MV-4-11 (cell line): ENCODE measurements around the gene SLC19A2.
"Not testable (repeated sequence)": the region's sequence is repeated elsewhere in the genome, so short reads cannot be mapped to it uniquely, and the experiment has no call there.

ENCODE experiments used
- DNase-seq: peaks from one replicate; lab custom pipeline; 2025; lab: John Stamatoyannopoulos, UW

Gene SLC19A2, protein sequence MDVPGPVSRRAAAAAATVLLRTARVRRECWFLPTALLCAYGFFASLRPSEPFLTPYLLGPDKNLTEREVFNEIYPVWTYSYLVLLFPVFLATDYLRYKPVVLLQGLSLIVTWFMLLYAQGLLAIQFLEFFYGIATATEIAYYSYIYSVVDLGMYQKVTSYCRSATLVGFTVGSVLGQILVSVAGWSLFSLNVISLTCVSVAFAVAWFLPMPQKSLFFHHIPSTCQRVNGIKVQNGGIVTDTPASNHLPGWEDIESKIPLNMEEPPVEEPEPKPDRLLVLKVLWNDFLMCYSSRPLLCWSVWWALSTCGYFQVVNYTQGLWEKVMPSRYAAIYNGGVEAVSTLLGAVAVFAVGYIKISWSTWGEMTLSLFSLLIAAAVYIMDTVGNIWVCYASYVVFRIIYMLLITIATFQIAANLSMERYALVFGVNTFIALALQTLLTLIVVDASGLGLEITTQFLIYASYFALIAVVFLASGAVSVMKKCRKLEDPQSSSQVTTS

GRCh38 chr1:169485431-169486280, at the start of gene SLC19A2:
Gene SLC19A2, minus strand, starts transcription at chr1:169485944. Its CDS starts 178 bp downstream, at chr1:169485766.
- peak; percentile 98 for DNase-seq

- DNase-seq = no peak
Observed at GRCh38 chr1:169534653-169535052, 48.9 kb upstream of the SLC19A2 start.

GRCh38 chr1:169533528-169534190, 47.9 kb upstream of the SLC19A2 start:
- not testable (repeated sequence) for DNase-seq

- DNase-seq = no peak
Observed at GRCh38 chr1:169530448-169530847, 44.7 kb upstream of the SLC19A2 start.

DNA sequence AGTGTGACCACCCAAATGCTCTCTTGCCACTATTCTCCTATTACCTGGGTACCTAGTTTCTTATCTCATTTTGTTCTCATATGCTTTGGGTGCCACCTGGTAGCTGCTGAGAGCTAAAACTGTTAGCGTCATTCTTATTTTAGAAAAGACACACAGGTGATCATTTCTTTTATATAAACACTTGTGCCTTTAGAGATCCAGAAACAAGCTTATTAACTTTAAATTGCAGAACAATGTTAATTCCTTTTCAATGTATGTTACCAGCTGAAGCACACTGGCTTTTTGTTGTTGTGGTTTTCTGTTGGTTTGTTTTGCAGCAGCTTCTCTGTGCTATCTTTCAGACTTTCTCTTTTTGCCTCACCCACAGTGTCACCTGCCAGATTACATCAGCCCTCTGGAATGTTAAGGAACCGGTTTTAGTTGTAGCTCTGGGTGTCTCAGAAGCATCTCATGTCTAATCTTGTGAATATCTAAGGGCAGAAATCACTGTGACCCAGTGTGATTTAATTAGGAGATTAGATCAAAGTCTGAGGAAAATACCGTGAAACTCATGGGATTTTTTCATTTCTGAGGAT, 43.4 kb upstream of the SLC19A2 start:
- DNase-seq = no peak

DNA sequence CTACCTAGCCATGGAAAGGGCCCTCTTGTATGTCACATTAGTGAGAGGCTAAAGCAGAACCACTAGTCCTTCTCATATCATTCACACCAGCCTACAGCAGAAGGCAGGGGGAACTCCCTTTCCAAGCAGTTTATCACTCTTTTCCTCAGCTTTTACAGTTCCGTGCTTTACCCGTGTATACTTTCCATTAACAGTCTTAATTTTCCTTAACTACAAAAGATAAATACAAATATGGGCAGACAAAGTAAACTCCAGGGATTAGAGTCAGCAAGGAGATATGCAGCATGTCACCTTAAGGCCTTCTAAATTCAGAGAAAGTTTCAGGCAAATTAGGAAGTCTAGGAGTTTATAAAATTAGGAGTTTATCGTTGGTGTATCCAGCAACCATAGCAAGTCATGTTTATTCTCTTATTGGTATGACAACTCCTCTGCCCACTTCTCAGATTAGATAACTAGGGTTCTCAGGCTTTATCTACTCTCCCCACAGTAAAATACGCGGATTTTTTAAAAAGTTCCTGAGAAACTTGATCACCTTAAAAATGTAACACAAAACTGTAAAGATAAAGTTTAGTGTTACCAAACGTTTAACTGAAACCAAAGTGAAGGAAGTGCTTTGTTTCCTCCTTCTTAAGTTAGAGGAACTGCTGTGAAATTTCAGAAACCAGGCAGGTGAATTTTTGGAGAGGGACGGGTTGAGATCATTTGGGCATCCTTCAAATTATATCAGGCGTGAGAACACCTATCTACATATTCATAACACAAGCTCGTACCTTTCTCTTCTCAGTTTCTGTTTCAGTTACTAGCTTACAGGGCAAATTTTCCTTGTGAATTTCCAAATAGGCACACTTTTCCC, 42.7 kb upstream of the SLC19A2 start:
- DNase-seq = peak; percentile 31

GRCh38 chr1:169527451-169528214, 41.9 kb upstream of the SLC19A2 start:
- DNase-seq = peak; percentile 63

- DNase-seq = no peak
Observed at GRCh38 chr1:169527001-169527400, 41.3 kb upstream of the SLC19A2 start.

- DNase-seq = no peak
Observed at GRCh38 chr1:169526120-169526832, 40.5 kb upstream of the SLC19A2 start.

- no peak for DNase-seq
Observed at GRCh38 chr1:169525391-169525790, 39.6 kb upstream of the SLC19A2 start.

GRCh38 chr1:169523904-169524303, 38.2 kb upstream of the SLC19A2 start:
- no peak for DNase-seq

DNA sequence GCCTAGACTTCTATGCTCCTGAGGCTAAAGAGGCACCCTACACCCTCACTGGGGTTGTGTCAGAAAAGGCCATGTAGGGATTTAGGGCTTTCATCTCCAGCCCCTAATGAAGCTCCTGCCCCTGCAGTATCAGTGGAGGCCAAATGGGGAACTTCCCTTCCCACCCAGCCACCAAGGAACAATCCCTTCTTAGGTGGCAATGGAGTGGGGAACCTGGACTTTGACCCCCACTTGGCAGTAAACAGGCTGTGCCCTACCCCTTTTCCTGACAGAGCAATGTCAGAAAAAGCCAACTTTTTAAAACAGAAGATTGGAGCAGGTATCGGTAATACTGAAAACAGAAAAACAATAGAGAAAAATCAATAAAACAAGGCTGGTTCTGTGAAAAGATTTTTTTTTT, 35.5 kb upstream of the SLC19A2 start:
- DNase-seq = no peak

- no peak for DNase-seq
Observed at GRCh38 chr1:169517558-169518186, 31.9 kb upstream of the SLC19A2 start.

DNA sequence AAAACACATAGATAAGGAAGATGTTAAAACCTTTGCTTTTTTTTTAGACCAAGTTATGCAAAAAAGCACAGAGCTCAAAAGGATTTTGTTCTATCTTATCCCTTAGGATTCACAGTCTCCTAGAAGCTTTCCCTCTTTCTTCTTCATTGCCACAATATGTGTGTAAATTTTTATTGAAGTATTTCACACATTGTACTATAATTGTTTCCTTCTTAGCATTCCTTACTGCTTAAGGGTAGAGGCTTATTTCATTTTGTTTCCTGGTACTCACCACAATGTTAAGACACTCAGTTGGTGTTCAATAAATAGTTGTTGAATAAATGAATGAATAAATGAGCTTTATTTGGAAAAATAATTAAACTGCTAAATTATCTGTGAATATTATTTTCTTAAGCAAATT, 29.9 kb upstream of the SLC19A2 start:
- no peak for DNase-seq

DNA sequence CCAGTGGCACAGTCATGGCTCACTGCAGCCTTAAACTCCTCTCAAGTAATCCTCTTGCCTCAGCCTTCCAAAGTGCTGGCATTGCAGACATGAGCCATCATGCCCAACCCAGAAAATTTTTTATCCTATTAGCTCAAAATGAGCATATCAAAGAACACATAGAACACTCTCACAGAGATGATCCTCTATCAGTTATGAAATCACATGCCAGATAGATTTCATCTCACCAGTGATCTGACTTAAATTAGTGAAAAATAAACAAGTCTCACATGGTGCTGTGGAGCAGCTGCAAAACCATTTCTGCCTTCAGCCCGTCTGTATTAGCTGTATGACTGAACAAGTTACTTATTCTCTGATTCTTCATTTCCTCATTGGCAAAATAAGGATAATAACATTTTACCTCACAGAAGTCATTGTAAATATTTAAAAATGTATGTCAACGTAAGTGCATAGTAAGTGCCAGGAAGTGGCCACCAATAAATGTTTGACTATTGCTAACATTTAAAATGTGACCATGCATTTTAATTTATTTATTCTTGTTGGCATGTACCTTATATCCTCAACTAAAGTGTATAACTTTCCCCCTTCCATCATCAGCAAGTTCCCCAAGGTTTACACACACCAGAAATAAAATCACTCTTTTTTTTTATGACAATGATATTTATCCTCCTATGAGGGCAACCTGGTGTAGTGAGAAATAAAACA, 29.0 kb upstream of the SLC19A2 start:
- no peak for DNase-seq

DNA sequence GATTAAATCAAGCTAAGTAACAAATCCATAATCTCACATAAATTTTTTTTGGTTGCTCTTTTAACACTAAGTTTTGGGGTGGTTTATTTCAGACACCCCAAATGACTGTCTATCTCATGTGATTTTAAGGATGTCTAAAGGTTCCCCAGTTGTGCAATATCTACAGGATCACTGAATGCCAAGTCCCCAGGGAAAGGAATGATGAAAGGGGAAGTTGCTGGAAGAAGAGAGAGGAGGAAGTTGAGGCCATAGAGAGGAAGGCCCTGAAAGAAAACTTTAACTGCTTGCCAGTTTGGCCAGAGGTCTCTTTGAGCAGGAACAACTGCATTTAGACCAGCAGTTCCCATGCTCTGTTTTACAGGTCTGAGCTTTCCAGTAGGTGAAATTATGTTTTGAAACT, 27.5 kb upstream of the SLC19A2 start:
- DNase-seq = peak; percentile 85

DNA sequence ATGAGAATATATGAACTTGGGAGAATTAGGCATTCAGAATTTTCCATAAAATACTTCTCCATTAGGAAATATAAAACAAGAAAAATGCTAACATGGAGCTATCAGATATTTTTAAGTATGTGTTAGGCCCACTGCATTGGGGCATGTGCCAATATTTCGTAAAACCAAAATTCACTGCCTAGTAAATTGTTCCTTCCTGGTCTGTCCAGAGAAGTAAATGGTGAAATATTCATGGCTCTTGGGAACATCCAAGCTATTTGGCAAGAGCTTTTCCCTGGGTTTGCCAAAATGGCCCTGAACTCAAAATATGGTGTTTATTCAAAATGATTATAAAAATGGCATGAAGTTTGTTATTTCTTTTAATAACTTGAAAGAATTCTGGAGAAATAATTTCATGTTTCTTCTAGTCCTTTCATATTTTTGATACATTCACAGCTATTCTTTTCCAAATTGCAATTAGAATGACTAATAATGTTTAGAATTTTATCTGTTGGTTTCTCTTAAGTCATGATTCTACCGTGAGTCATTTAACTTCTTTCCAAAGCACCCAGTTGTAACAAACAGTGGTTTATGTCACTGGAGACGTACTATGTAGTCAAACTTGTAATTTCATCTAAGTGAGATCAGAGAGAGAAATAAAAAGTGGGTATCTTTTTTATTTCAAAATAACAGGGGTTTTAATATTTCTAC, 25.7 kb upstream of the SLC19A2 start:
- no peak for DNase-seq

GRCh38 chr1:169510060-169510459, 24.3 kb upstream of the SLC19A2 start:
- no peak for DNase-seq
